Measurements from ENCODE around the gene BAHCC1.

Gene BAHCC1

GRCh38 chr17:81387100-81388090, 7.9 kb upstream of the BAHCC1 start:
- no peak for DNase-seq

GRCh38 chr17:81388091-81388611, 7.1 kb upstream of the BAHCC1 start:
- DNase-seq = no peak

GRCh38 chr17:81388612-81389367, 6.5 kb upstream of the BAHCC1 start:
- DNase-seq = peak; percentile 80 to 82

- no peak for DNase-seq
Observed at GRCh38 chr17:81389585-81389984, 5.7 kb upstream of the BAHCC1 start.

GRCh38 chr17:81390029-81390872, 5.0 kb upstream of the BAHCC1 start:
- DNase-seq = no peak

- no peak for DNase-seq
Observed at GRCh38 chr17:81390873-81391255, 4.4 kb upstream of the BAHCC1 start.

GRCh38 chr17:81391293-81391935, 3.8 kb upstream of the BAHCC1 start:
- DNase-seq = no peak

GRCh38 chr17:81391936-81392908, 3.0 kb upstream of the BAHCC1 start:
- no peak for DNase-seq

GRCh38 chr17:81392909-81393654, 2.2 kb upstream of the BAHCC1 start:
- no peak for DNase-seq

GRCh38 chr17:81393684-81394376, 1.4 kb upstream of the BAHCC1 start:
- DNase-seq = peak; percentile 100

- peak in 1 of 2 experiments; percentile 73 for DNase-seq
Observed at GRCh38 chr17:81394377-81394920, 808 bp upstream of the BAHCC1 start.

GRCh38 chr17:81395600-81396277, 482 bp downstream of the BAHCC1 start:
- peak in 1 of 2 experiments; percentile 41 for DNase-seq

- no peak for DNase-seq
Observed at GRCh38 chr17:81396278-81396721, 1.0 kb downstream of the BAHCC1 start.

GRCh38 chr17:81396722-81397313, 1.6 kb downstream of the BAHCC1 start:
- DNase-seq = peak; percentile 60 to 74

- peak; percentile 78 to 79 for DNase-seq
Observed at GRCh38 chr17:81397314-81398175, 2.3 kb downstream of the BAHCC1 start.

- DNase-seq = no peak
Observed at GRCh38 chr17:81398176-81398831, 3.0 kb downstream of the BAHCC1 start.
